Measurements from ENCODE around the gene ANKS1B. TPM values are rescaled to one million over a fixed set of nuclear protein-coding genes. Genes with fewer than 3 reads are reported as not detected.
A peak's percentile ranks its signal among the peaks of the same experiment; 100 is the strongest.
"Not testable (repeated sequence)": the region's sequence is repeated elsewhere in the genome, so short reads cannot be mapped to it uniquely, and the experiment has no call there.

ANKS1B gene
- total RNA-seq, 1 experiment from 2014 or later, result 5.6 TPM

DNA sequence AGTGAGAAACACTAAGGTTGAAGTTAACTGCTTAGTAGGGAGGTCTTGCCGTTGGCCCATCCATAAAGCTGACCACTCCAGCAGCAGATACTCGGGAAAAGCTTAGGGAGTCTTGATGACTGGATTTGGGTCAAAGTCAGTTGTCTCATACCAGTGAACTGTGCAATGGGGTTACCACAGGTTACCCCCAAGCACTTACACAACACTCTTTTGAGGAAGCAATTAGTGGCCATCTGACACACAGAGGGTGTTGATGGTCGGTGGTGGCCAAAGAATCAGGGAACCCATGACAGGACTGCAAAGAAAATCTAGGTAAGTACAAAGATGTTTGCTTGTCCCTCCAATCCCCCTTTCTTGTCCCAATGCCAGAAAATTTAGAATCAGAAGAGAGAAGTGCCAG is 929.4 kb downstream of the ANKS1B start:
- no peak for DNase-seq (ENCODE audit: low read depth)
- in situ Hi-C loops (cut with HindIII; ENCODE audit: low pct_unique_long_range_greater_than_20kb, low sequenced_read_pairs), result no loop called here

DNA sequence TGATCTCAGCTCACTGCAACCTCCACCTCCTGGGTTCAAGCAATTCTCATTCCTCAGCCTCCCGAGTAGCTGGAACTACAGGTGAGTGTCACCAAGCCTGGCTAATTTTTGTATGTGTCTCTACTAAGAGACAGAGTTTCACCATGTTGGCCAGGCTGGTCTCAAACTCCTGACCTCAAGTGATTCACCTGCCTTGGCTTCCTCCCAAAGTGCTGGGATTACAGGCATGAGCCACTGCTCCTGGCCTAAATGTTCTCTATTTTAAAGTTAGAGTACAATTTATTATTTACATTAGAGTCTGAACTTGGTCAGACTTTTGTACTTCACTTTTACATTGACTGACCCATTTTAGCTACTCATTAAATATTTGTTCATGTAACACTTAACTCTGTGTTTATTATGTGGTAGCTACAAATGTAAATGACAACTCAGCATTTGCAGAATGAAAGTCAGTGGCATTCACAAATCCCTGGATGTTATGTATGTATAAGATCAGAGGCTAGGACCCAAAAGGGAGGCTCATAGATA is 930.1 kb downstream of the ANKS1B start:
- no peak for DNase-seq (ENCODE audit: low read depth)
- in situ Hi-C loops (cut with HindIII; ENCODE audit: low pct_unique_long_range_greater_than_20kb, low sequenced_read_pairs), result no loop called here

DNA sequence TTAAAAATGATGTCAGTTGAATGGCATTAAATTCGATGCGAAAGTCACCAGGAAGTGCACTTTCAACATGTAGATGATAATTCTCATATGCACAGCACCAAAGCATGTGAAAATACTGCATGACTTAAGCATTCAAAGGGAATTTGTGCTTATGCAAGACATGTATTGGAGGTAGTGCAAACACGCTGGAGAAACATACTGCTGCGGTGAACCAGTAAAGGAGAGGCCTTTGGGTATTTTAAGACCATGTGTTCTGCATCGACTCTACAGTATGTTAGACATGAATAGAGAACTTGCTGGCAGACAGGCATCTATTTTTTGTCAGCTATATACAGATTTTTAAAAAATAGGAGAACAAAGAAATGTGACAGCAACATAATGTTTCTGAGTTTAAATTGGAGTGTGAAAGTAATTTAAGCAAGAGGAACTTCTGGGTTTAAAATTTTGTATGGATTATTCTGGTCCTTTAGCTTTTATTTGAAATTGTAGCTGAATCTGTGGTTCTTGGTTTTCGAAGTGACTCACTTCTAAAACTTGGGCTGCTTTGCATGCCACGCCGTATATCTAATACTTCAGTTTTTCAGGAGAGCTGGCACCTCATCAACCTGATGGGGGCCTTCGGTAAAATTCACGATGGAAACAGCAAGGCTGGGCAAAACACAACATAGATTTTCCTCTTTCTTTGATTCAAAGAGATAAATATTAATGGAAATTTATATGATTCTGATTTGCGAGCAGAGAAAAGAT is 930.9 kb downstream of the ANKS1B start:
- no peak for DNase-seq (ENCODE audit: low read depth)
- in situ Hi-C loops (cut with HindIII; ENCODE audit: low pct_unique_long_range_greater_than_20kb, low sequenced_read_pairs), result no loop called here

DNA sequence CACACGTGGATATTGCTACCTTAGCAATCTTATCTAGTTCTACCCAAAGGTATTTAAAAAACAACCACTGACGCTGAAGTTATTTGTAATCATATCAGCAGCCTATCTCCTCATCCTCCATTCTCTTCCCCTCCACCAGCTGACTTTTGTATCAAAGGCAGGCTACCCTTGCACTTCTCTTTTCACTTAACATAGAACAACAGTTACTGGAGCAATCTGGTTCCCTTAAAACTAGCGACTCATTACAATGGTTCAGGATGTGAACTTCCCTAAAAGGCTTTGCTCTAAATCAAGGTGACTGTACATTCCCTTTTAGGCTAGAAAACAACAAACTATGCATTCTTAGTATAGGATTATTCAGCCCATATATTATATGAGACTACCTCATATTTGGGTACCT is 935.0 kb downstream of the ANKS1B start:
- in situ Hi-C loops (cut with HindIII; ENCODE audit: low pct_unique_long_range_greater_than_20kb, low sequenced_read_pairs), result no loop called here
- DNase-seq (ENCODE audit: low read depth), result no peak

DNA sequence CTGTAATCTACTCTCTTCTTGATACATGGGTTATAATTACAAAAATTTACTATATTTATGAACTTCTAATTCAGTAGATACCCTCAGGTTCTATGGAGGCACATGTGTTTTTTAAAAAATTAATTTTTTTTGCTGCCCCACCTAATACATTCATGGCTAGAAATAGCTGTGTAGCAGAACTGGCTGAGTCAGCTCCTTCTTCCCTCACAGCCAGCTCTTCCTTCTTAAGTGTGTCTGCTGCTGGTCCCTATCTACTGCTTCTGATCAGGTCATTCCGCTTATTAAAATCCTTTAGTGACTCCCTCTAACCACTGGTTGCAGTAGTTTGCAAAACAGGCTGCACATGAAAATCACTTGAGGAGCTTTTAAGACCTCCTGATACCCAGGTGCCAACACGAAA is 939.6 kb downstream of the ANKS1B start:
- in situ Hi-C loops (cut with HindIII; ENCODE audit: low pct_unique_long_range_greater_than_20kb, low sequenced_read_pairs), result no loop called here

DNA sequence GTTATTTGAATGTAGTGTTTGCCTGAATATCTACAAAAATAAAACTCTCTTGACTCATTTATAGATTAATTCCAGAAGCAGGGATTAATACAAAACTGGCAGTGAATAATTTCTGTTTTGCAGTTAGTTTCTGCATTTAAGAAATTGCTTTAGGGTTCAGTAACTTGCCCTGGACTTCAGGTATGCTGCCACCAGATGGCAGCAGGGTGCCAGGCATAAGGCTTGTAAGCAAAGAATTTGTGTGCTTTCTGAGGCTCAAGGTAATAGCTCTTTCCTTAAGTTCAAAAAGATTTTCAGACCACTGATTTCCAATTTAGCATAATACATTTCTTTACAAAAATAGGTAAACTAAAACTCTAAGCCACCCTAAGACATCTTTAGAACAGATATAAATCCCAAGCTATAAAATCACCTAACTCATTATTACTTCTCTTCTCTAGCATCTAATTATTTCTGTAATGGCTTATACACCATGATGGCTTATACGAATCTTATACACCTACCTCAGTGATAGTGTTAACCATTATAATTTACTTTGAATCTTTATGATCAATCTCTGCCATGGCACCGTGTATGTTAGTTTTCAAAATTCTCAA is 941.3 kb downstream of the ANKS1B start:
- in situ Hi-C loops (cut with HindIII; ENCODE audit: low pct_unique_long_range_greater_than_20kb, low sequenced_read_pairs), result no loop called here
- DNase-seq (ENCODE audit: low read depth), result peak; percentile 18

More for the DNA sequence above, 939.6 kb downstream of the ANKS1B start:
- DNase-seq (ENCODE audit: low read depth), result no peak

DNA sequence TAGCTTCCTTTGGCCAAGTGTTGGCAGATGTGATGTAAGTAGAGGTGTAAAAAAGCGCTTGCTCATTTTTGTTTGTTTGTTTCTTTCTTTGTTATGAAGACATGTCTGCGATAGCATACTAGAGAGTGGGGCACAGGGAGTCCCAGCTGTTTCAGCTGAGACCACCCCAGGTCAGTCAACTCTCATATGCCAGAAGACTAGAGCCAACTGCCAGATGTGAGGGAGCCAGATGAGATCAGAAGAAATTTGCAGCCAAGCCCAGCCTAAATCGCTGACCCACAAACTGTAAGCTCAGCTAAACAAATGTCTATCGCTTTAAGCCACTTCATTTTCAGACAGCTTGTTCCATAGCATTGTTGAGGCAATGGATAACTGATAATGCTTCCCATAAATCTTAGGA is 942.5 kb downstream of the ANKS1B start:
- DNase-seq (ENCODE audit: low read depth), result no peak
- in situ Hi-C loops (cut with HindIII; ENCODE audit: low pct_unique_long_range_greater_than_20kb, low sequenced_read_pairs), result no loop called here

DNA sequence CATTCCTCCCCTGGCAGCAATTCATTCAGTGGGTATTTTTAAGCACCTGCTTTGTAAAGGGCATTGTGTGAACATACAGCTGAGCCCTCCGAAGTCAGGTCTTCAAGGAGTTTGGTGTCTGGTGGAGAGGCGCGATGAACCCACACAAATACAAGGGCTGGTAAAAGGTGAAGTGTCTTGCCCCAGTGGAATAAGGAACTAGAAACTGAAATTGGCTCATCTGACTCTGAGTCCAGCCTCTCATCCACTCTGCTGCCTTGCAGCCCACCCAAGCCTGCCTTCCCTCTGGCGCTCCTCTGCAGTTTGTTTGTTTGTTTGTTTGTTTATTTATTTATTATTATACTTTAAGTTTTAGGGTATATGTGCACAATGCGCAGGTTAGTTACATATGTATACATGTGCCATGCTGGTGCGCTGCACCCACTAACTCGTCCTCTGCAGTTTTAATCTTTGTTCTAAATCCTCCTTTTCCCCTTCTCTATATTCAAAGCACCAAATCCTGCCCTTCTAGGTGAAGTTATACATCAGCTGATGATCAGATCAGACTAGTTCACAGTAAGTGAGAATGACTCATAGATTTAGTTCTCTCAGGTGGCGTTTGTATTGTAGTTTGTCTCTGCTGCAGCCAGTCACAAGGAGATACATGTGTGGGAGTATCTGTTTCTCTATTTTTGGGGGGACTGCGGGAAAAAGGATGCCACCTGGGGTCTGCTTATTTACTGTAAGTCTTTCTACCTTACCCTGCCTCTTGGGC is 945.2 kb downstream of the ANKS1B start:
- DNase-seq (ENCODE audit: low read depth), result no peak
- in situ Hi-C loops (cut with HindIII; ENCODE audit: low pct_unique_long_range_greater_than_20kb, low sequenced_read_pairs), result no loop called here

DNA sequence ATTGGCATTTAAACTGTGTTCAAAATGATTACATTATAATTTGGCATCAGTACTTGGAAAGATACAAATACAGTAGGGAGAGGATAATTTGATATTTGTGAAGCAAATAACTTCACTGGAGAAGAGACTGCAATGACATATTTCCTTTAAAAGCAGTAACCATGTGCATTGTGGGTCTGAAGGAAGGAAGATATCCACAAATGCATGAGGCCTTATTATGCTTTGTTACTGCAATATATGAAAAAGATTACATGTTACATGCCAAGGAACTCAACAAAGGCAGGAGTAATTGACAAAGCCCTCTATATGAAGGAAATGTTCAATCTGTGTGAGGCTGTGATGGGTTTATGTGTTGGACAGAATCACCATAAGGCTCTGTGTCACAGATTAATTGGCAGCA is 948.2 kb downstream of the ANKS1B start:
- in situ Hi-C loops (cut with HindIII; ENCODE audit: low pct_unique_long_range_greater_than_20kb, low sequenced_read_pairs), result no loop called here
- no peak for DNase-seq (ENCODE audit: low read depth)

DNA sequence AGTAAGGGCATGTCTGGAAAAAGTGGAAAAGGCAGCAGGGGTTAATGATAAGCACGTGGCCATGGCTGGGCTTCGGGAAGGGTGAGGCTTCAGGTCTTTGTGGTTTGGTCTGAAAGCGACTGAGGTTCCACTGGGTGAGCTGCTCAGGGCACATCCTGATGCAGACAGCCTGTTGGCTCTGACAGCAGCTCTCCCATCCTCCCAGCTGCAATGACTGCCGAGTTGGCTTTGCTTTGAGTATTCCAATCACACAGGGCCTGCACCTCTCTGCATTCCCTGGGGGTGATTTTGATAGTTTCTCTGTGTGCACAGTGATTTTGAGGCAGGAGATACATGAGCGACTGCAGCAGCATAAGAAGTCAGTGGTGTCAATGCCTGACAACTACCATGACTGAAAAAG is 948.9 kb downstream of the ANKS1B start:
- in situ Hi-C loops (cut with HindIII; ENCODE audit: low pct_unique_long_range_greater_than_20kb, low sequenced_read_pairs), result no loop called here
- DNase-seq (ENCODE audit: low read depth), result no peak

DNA sequence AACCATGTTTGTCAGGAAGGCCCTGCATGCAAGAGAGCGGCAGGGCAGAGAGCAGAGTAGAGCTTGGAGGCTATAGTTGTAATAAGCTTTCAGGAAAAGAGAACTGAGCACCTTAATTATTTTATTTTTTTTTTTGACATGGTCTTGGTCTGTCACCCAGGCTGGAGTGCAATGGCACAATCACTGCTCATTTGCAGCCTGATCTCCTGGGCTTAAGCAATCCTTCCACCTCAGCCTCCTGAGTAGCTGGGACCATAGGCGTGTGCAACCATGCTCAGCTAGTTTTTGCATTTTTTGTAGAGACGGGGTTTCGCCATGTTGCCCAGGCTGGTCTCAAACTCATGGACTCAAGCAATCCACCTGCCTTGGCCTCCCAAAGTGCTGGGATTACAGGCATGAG is 950.5 kb downstream of the ANKS1B start:
- DNase-seq (ENCODE audit: low read depth); in situ Hi-C loops (cut with HindIII; ENCODE audit: low pct_unique_long_range_greater_than_20kb, low sequenced_read_pairs): not testable (repeated sequence)

DNA sequence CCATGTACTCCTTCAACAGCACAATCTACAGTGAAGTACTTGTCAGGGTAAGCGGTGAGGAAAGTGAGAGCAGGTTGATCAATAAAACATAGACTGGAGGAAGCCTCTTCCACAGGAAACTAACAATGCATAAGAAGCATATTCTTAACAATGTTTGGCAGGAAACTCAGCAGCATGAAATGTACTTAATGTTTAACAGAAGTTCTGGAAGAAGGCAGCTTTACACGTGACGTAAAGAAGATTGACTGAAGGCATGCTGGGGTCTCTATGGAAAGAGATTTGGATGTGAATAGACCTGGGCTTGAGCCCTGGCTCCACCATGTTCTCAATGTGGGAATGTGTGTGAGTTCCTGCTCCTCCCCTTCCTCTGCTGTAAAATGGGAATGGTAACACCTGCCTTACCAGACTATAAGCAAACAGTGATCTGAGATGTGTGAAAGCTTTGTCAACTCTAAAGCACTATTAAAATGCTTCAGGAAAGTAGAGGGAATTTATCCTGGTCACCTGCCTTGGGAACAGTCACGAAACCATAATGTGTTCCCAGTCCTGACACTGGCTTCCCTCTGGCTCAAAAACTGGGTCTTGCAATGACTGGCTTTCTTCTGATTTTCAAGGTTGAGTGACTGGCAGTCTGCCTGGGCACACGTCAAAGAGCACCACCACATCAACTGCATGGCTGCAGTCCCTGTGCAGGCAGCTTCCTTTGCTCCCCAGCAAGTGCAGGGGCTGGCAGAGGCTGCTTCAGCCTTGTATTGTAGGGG is 955.0 kb downstream of the ANKS1B start:
- DNase-seq (ENCODE audit: low read depth), result no peak
- in situ Hi-C loops (cut with HindIII; ENCODE audit: low pct_unique_long_range_greater_than_20kb, low sequenced_read_pairs), result no loop called here

DNA sequence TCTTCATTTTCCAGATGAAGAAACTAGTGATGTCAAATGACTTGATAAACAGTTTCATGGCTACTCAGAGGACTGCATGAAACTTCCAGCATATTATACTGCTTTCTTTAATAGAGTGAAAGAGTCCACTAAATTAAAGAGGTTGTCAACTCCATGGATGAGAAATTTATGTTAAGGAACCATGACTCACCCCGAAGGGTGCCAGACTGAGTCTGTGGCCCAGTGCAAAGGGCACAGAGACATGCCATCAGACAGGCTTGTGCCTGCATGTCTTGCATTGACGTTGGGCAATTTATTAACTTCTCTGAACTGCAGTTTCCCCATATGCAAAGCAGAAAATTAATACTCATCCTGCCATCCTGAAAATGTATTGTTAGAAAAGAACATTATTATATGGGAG is 957.3 kb downstream of the ANKS1B start:
- peak; percentile 4 for DNase-seq (ENCODE audit: low read depth)
- in situ Hi-C loops (cut with HindIII; ENCODE audit: low pct_unique_long_range_greater_than_20kb, low sequenced_read_pairs), result no loop called here

DNA sequence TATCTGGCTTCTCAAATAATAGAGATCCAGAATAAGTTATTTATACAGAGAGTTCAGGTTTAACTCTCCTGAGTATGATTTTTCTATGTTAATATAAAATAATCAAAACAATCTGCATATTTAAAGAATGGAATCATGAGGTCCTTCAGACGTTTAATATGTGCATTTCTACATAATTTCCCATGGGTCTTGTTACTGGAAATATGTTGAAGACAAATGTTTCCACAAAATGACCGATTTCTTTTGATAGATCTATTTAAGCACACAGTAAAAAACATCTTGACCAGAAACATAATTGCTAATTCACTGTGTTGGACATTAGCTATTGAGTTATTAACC is 957.7 kb downstream of the ANKS1B start:
- no peak for DNase-seq (ENCODE audit: low read depth)
- in situ Hi-C loops (cut with HindIII; ENCODE audit: low pct_unique_long_range_greater_than_20kb, low sequenced_read_pairs), result no loop called here

DNA sequence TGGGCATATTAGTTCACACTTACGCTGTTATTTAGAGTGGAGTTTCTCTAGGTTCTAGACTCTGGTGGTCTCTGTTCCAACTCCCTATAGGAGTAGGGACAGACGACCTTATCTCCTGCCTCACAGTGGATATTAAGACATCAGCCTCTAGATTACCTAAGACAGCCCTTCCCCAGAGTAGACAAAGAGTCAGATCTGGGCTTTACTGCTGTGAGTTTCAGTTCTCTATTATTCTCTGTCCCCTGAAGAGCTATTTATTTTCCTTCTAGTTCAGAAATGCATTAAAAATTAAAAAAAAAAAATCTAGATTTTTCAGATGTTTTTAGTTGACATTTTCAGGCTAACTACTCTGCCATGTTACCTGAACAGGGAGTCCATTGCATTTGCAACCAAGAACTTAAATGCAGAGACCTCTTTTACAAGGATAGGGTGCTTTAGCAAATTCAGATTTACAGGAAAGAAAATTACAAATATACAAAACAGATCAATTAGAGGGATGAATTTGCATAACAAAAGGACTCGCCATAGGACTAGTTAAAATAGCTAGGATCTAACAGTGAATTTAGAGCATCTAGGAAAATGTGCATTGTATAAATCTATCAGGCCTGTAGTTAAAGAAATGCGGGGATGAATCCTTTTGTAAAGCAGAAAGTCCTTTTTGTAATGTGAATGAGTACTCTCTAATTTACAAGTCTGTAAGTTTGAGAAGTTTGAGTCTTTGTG is 958.2 kb downstream of the ANKS1B start:
- DNase-seq (ENCODE audit: low read depth), result no peak
- in situ Hi-C loops (cut with HindIII; ENCODE audit: low pct_unique_long_range_greater_than_20kb, low sequenced_read_pairs), result no loop called here

DNA sequence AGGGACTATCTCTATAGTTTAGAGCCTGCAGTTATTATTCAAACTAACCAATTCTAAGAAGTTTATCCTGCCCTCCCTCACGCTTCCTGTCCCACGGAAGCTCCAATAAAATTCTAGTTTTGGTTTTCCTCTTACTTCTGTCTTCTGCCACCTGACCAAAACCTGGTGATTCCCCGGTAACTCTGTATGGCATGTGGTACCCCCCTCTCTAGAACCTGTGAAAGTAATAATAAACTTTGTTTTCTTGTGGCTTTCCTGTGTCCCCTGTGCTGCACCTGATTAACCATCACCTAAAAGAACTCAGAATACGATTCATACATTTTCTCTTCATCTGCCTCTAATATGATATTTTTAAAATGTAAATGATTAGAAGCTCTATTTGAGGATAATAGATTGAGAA is 959.9 kb downstream of the ANKS1B start:
- in situ Hi-C loops (cut with HindIII; ENCODE audit: low pct_unique_long_range_greater_than_20kb, low sequenced_read_pairs), result no loop called here
- DNase-seq (ENCODE audit: low read depth), result no peak

DNA sequence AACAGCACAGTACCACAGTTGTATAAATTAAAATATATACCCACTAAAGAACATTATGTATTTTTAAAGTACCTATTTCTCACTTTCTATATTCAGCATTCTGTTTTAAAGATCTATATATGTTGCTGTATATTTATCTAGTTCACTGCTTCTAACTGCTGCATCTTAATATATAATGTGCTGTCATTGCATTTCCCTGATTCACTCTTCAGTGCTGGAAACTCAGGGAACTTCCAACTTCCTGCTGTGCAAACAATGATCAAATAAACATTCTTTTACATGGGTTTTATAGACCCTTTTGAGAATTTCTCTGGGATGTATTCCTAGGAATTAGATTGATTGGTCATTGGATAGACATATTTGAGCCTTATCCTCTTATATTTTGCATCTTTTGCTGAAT is 960.5 kb downstream of the ANKS1B start:
- in situ Hi-C loops (cut with HindIII; ENCODE audit: low pct_unique_long_range_greater_than_20kb, low sequenced_read_pairs), result no loop called here
- no peak for DNase-seq (ENCODE audit: low read depth)

DNA sequence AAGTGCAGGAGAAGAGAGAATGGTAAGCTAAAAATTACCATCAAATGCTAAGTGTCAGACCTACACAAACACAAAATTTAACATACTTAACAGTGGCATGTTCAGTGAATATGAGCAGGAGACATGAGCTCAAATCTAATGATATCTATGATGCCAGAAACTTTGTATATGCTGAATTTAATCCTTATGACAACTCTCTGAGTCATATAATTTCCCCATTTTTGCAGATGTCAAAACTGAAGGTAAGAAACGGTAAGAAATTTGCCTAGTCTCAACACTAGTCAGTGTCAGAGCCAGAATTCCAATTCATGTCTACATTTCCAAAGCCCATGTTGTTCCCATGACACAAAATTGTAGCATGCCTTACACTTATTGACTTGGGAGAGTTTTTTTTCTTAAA is 963.9 kb downstream of the ANKS1B start:
- DNase-seq (ENCODE audit: low read depth), result no peak
- in situ Hi-C loops (cut with HindIII; ENCODE audit: low pct_unique_long_range_greater_than_20kb, low sequenced_read_pairs), result no loop called here

Measured in Caki2 (cell line).